ENCODE data around the gene CPPED1.

- TF ChIP-seq ZNF274 (IDR thresholded peaks at IDR 0.05; ENCODE audit: low read length) (no peak), ZNF274 (tag by site-specific recombination; IDR thresholded peaks at IDR 0.05; ENCODE audit: borderline replicate concordance) (no peak), CTCF (tag by site-specific recombination; IDR thresholded peaks at IDR 0.05) (no peak), ZNF488 (tag by site-specific recombination; IDR thresholded peaks at IDR 0.05) (no peak), AEBP2 (tag by site-specific recombination; IDR thresholded peaks at IDR 0.05; ENCODE audit: borderline replicate concordance) (no peak), ZNF521 (tag by site-specific recombination; IDR thresholded peaks at IDR 0.05) (no peak), YY1 (tag by site-specific recombination; IDR thresholded peaks at IDR 0.05) (no peak)
- TF ChIP-seq, protein P1, sequence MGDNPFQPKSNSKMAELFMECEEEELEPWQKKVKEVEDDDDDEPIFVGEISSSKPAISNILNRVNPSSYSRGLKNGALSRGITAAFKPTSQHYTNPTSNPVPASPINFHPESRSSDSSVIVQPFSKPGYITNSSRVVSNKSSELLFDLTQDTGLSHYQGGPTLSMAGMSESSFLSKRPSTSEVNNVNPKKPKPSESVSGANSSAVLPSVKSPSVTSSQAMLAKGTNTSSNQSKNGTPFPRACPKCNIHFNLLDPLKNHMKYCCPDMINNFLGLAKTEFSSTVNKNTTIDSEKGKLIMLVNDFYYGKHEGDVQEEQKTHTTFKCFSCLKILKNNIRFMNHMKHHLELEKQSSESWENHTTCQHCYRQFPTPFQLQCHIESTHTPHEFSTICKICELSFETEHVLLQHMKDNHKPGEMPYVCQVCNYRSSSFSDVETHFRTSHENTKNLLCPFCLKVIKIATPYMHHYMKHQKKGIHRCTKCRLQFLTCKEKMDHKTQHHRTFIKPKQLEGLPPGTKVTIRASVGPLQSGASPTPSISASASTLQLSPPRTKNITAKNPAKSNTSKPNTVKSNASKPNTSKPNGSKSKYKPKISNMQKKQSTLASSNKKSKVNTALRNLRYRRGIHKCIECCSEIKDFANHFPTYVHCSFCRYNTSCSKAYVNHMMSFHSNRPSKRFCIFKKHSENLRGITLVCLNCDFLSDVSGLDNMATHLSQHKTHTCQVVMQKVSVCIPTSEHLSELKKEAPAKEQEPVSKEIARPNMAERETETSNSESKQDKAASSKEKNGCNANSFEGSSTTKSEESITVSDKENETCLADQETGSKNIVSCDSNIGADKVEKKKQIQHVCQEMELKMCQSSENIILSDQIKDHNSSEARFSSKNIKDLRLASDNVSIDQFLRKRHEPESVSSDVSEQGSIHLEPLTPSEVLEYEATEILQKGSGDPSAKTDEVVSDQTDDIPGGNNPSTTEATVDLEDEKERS (tag by site-specific recombination; IDR thresholded peaks at IDR 0.05) = no peak
Observed at GRCh38 chr16:12612598-12613101, 191.0 kb downstream of the CPPED1 start.
